ENCODE results near the gene CPS1. TPM values are rescaled to one million over a fixed set of nuclear protein-coding genes. Genes with fewer than 3 reads are reported as not detected.

CPS1 gene
- total and polyA plus RNA-seq, 2 of the 8 experiments (the other 6 are each of a cell fraction or from before 2014, with no cell fraction given), result 7.9 to 15.7 TPM

- H3K4ac ChIP-seq (replicated peaks; ENCODE audit: insufficient read length, low read depth, low read length), result no peak overlapping the region
- H3K9ac ChIP-seq (replicated peaks in 1 of 4; ENCODE audit: extremely low read depth in 1 of 4, low read depth in 3 of 4, low read length in 3 of 4), result no peak overlapping the region
- WGBS, 2 experiments (ENCODE audit: extremely low coverage in 1 of 2, insufficient coverage in 1 of 2, insufficient read length in 1 of 2, insufficient replicate concordance in 2 of 2, low coverage in 1 of 2, low lambda C conversion rate in 2 of 2, missing lambda C conversion rate in 1 of 2), result 93% methylated on average over 5 of the region's 5 CpGs; no CpG with 5 or more reads in 1 of the 2 experiments
- peaks cover 0 to 5% (median 2%) of the 10 kb centered on the region in 4 experiments; a peak in 2 of 7 replicates for H3K4me1 ChIP-seq (replicated peaks in 1 of 4; ENCODE audit: control insufficient read depth in 3 of 4, insufficient read depth in 4 of 4, low read length in 3 of 4)
- H2BK20ac ChIP-seq (ENCODE audit: low read length), result no peak overlapping the region
- H3K23me2 ChIP-seq (ENCODE audit: low read depth, low read length), result no peaks in the 10 kb centered on the region
- POLR2A ChIA-PET (ENCODE audit: partially characterized antibody), result no interaction called here
- no peak overlapping the region for H3K56ac ChIP-seq (replicated peaks; ENCODE audit: insufficient read length, low read depth, low read length)
- H4K8ac ChIP-seq (ENCODE audit: extremely low read depth, insufficient read depth, low read length), result no peak overlapping the region
- no peaks in the 10 kb centered on the region for H3K27me3 ChIP-seq (replicated peaks in 1 of 4; ENCODE audit: control insufficient read depth in 3 of 4, extremely low read depth in 1 of 4, insufficient read depth in 3 of 4, low read length in 3 of 4)
- H3K14ac ChIP-seq (ENCODE audit: insufficient read length), result no peak overlapping the region
- no peaks in the 10 kb centered on the region for H3K9me3 ChIP-seq (ENCODE audit: insufficient read depth in 2 of 2, low read depth in 1 of 2, low read length in 1 of 2)
- no peak overlapping the region for H2BK120ac ChIP-seq (replicated peaks; ENCODE audit: low read depth, low read length)
- no peak for FAIRE-seq
- no peak overlapping the region for H2AFZ ChIP-seq (ENCODE audit: low read length)
- H2BK5ac ChIP-seq (ENCODE audit: low read depth, low read length), result no peak overlapping the region
- no peak overlapping the region for H3K18ac ChIP-seq (ENCODE audit: extremely low read depth, low read length)
- CTCF ChIA-PET (ENCODE audit: partially characterized antibody), result interaction anchor here (0.8 to 2.3 kb wide), 2 partner anchors 17 to 59 kb away, joined by 3 to 8 read pairs; no protein-coding TSS in a partner anchor
- H2BK15ac ChIP-seq (ENCODE audit: low read length), result no peak overlapping the region
- no peak overlapping the region for H3K4me3 ChIP-seq (ENCODE audit: extremely low read depth in 1 of 4, insufficient read depth in 2 of 4, low read depth in 3 of 4, low read length in 4 of 4)
- H4K20me1 ChIP-seq (replicated peaks in 1 of 2; ENCODE audit: control insufficient read depth in 1 of 2, insufficient read depth in 2 of 2, low read length in 2 of 2), result no peaks in the 10 kb centered on the region
- no peak overlapping the region for H4K91ac ChIP-seq (replicated peaks; ENCODE audit: insufficient read length, low read length)
- no peaks in the 10 kb centered on the region for H3K36me3 ChIP-seq (ENCODE audit: control insufficient read depth in 2 of 4, insufficient read depth in 4 of 4, low read length in 3 of 4)
- no peak overlapping the region for H4K5ac ChIP-seq (ENCODE audit: insufficient read length, low read depth, low read length)
- DNase-seq (ENCODE audit: low read depth in 1 of 2, low spot score in 2 of 2), result no peak
- H2BK12ac ChIP-seq (ENCODE audit: low read depth, low read length), result no peak overlapping the region
- no peaks in the 10 kb centered on the region for H3K79me1 ChIP-seq (ENCODE audit: low read depth, low read length)
- no peak overlapping the region for H3K23ac ChIP-seq (ENCODE audit: insufficient read length)
- H3K4me2 ChIP-seq (ENCODE audit: insufficient read depth in 1 of 2, low read depth in 2 of 2, low read length in 2 of 2), result no peak overlapping the region
- H3K79me2 ChIP-seq (ENCODE audit: control insufficient read depth in 1 of 2, insufficient read depth in 2 of 2, low read length in 2 of 2), result no peaks in the 10 kb centered on the region
- H2AK5ac ChIP-seq (ENCODE audit: low read depth, low read length), result no peak overlapping the region
- H3K27ac ChIP-seq (ENCODE audit: low read depth, low read length), result no peak overlapping the region
- TF ChIP-seq RAD21 (IDR thresholded peaks at IDR 0.05 in 1 of 2, conservative IDR thresholded peaks at IDR 0.05 in 1 of 2; ENCODE audit: low read depth in 2 of 2, low read length in 2 of 2), result no peak
- no peak for TF ChIP-seq CTBP2 (IDR thresholded peaks at IDR 0.05; ENCODE audit: borderline replicate concordance, insufficient read depth, insufficient read length, low read length)
- no peak for TF ChIP-seq SUZ12 (IDR thresholded peaks at IDR 0.05; ENCODE audit: low read length)
- no peak for TF ChIP-seq RNF2 (IDR thresholded peaks at IDR 0.05; ENCODE audit: borderline replicate concordance, low read depth, low read length, missing control alignments, poor library complexity, severe bottlenecking)
- TF ChIP-seq SAP30 (IDR thresholded peaks at IDR 0.05; ENCODE audit: insufficient read depth, insufficient replicate concordance, low read length), result no peak
- no peak for TF ChIP-seq MAX (IDR thresholded peaks at IDR 0.05)
- TF ChIP-seq GABPA (IDR thresholded peaks at IDR 0.05; ENCODE audit: borderline replicate concordance, insufficient read depth, low read length), result no peak
- no peak for TF ChIP-seq SIRT6 (IDR thresholded peaks at IDR 0.05; ENCODE audit: low read length)
- no peak for TF ChIP-seq RXRA (IDR thresholded peaks at IDR 0.05; ENCODE audit: insufficient read depth, low read depth, low read length)
- TF ChIP-seq EP300 (IDR thresholded peaks at IDR 0.05; ENCODE audit: borderline replicate concordance in 1 of 2, low read depth in 2 of 2, low read length in 2 of 2), result no peak
- no peak for TF ChIP-seq PHF8 (conservative IDR thresholded peaks at IDR 0.05; ENCODE audit: low read depth, low read length)
Measured at GRCh38 chr2:210561475-210561874, 5.1 kb downstream of the CPS1 start.
